Frontal cortex (tissue), 4 donors: ENCODE data around the gene HBA1. TPM values are rescaled to one million over a fixed set of nuclear protein-coding genes. Genes with fewer than 3 reads are reported as not detected.
"Not testable (repeated sequence)": the region's sequence is repeated elsewhere in the genome, so short reads cannot be mapped to it uniquely, and the experiment has no call there.

Source experiments
- DNase-seq, 2 donors: peaks; one replicate each; pipeline ENCODE4 v3.0.0; 2012; ENCODE audit warnings: low spot score in 2 of 2
- FAIRE-seq: peaks from 2 replicates; lab custom pipeline; 2012; peaks lifted over from hg19 to GRCh38; lab: Jason Lieb, UNC
- total RNA-seq: library from RNA; depleted of rRNA; stranded (reverse); fragments of >200 nt; gene quantifications from one replicate; pipeline ENCODE4 v1.2.3, GENCODE V29; 2014
- donor health status: control.
- donor health status: control.
- donor health status: control.

Gene HBA1
- total RNA-seq, 1 donor from 2014 or later, result 371 TPM

GRCh38 chr16:155031-155398, 21.5 kb upstream of the HBA1 start:
- FAIRE-seq (no peak), DNase-seq (no peak)

- no peak for DNase-seq
- no peak for FAIRE-seq
Observed at GRCh38 chr16:159136-159849, 17.2 kb upstream of the HBA1 start.

GRCh38 chr16:160242-160641, 16.2 kb upstream of the HBA1 start:
- FAIRE-seq, DNase-seq: not testable (repeated sequence)

DNA sequence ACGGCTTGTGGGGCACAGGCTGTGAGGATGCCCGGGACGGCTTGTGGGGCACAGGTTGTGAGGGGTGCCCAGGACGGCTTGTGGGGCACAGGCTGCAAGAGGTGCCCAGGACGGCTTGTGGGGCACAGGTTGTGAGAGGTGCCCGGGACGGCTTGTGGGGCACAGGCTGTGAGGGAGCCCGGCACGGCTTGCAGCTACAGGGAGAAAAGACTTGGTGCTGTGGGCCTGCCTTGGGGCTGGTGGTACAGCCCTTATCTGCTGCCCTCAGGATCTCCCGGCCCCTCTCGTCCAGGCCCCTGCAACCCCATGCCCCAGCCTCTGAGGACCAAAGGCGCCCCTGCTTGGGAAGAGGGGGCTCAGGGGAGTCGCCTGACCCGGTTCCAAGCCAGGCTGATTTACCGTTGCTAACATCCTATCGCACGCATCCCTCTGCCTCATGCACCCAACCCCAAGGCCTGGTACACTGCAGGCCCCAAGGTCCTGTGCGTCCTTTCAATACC, 15.7 kb upstream of the HBA1 start:
- FAIRE-seq, result no peak
- no peak for DNase-seq

DNA sequence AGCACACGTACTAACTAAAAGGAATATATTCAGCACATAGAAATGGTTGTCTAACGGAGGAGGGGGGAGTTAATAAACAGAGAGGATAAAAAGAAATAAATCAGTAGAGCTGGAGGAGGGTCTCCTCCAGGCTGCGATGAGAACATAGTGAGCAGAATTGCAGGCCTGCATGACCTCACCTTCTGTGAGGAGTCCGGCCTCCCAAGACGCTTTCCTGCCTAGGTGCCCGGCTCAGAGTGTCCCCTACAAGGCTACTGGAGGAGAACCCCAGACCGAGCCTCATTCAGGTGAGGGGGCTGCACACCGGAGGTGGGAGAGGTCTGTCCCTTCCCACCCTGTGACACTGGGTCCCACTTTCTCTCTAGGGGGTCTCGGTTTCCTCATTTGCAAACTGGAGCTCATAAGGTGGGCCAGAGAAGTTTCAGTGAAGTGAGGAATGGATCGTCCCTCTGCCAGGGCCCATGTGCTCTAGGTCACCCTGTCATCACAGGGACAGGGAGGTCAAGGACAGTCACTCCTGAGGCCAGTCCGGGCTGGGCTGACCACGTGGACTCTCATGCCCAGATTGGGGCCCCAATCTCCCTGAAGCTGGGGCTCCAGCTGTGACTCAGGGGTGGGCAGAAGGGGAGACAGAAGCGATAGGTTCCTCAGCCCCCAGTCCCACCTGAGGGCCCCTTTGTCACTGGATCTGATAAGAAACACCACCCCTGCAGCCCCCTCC, 14.0 kb upstream of the HBA1 start:
- no peak for FAIRE-seq
- DNase-seq, result no peak

GRCh38 chr16:163139-163538, 13.3 kb upstream of the HBA1 start:
- FAIRE-seq, DNase-seq: not testable (repeated sequence)

GRCh38 chr16:163696-164095, 12.8 kb upstream of the HBA1 start:
- DNase-seq, FAIRE-seq: not testable (repeated sequence)

DNA sequence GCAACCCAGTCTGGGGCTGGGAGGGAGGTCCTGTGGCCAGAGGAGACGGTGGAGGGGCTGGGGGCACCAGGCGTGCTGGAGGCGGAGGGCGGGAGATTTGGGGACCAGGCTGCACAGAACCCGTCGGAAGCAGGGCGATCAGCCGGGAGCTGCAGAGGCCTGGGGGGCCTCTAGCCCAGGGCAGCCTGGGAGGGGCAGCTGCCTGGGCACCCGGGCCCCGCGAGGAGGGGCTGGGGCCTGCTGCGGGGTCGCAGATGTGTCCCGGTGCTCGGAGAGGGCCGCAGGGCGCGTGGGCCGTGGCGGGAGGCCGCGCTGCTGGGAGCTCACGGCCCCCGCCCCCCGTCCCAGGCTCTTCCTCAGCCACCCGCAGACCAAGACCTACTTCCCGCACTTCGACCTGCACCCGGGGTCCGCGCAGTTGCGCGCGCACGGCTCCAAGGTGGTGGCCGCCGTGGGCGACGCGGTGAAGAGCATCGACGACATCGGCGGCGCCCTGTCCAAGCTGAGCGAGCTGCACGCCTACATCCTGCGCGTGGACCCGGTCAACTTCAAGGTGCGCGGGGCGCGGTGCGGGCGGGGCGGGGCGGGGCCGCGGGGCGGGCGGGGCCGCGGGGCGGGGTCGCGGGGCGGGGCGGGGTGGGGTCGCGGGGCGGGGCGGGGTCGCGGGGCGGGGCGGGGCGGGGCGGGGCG, 12.2 kb upstream of the HBA1 start:
- FAIRE-seq, DNase-seq: not testable (repeated sequence)

GRCh38 chr16:164827-165538, 11.5 kb upstream of the HBA1 start:
- no peak for DNase-seq
- no peak for FAIRE-seq

DNA sequence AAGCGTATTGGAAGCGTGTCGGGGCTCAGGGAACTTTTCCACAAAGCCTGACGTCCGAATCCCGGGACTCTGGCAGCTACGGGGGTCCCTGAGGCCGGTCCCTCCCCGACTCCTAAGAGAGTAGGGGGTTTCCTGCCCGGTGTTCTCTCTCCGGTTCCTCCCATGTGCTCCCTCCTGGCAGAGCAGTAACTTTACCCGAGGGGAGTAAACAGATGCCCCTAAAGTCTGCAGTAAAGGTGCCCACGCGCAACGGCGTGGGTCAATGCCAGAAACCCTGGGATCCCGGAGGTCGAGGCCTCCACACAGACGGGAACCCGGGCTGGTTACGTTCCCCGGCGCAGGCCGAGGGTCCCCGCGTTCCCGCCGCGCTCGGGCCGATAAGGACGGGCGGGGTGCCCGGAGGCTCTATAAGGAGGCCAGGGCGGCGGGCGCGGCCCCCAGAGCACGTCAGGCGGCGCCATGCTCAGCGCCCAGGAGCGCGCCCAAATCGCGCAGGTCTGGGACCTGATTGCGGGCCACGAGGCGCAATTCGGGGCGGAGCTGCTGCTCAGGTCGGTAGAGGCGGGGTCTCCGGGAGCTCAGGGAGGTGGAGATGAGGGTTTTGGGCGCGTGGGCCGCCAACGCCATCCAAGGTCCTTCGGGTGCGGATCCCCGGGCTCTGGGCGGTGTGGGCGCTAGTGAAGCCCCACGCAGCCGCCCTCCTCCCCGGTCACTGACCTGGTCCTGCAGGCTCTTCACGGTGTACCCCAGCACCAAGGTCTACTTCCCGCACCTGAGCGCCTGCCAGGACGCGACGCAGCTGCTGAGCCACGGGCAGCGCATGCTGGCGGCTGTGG, 10.7 kb upstream of the HBA1 start, which contains the start of gene HBM:
Gene HBM, plus strand, starts transcription at position 440 of the 836 bp plus-strand sequence. Its CDS starts 20 bp downstream, at position 460.
- FAIRE-seq (no peak), DNase-seq (peak in 1 of 2 donors; percentile 62)

DNA sequence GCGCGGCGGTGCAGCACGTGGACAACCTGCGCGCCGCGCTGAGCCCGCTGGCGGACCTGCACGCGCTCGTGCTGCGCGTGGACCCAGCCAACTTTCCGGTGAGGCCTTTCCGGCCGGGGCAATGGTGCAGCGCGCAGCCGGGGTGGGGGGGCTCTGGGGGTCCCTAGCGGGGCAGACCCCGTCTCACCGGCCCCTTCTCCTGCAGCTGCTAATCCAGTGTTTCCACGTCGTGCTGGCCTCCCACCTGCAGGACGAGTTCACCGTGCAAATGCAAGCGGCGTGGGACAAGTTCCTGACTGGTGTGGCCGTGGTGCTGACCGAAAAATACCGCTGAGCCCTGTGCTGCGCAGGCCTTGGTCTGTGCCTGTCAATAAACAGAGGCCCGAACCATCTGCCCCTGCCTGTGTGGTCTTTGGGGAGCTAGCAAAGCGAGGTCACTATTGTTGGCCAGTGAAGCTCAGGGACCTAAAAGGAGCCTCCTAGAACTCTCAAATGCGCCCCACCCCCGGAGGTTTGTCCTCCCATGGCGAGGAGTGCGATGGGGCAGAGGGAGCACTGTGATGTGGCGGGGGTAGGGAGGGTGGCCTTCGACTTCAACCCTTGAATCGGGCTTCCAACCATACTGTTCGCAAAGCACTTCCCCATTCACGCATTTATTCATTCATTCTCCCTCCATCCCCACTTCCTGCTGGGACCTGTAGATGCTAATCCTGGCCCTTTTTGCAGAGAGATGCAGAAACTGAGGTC, 9.9 kb upstream of the HBA1 start:
- no peak for FAIRE-seq
- DNase-seq, result no peak

GRCh38 chr16:167122-167690, 9.3 kb upstream of the HBA1 start:
- FAIRE-seq, result no peak
- no peak for DNase-seq

GRCh38 chr16:168424-168823, 8.1 kb upstream of the HBA1 start:
- no peak for DNase-seq
- FAIRE-seq, result no peak

DNA sequence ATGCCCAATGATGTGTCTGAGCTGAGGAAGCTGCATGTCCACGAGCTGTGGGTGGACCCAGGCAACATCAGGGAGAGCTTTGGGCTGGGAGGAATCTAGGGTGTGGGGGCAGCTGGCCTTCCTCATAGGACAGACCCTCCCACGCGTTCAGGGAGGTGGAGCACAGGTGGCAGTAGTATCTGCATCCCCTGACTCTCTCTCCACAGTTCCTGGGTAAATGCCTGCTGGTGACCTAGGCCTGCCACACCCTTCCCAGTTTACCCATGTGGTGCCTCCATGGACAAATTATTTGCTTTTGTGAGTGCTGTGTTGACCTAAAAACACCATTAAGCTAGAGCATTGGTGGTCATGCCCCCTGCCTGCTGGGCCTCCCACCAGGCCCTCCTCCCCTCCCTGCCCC, 7.5 kb upstream of the HBA1 start:
- FAIRE-seq (no peak), DNase-seq (no peak)

- not testable (repeated sequence) for FAIRE-seq
Observed at GRCh38 chr16:170088-170507, 6.4 kb upstream of the HBA1 start.

GRCh38 chr16:170788-171187, 5.7 kb upstream of the HBA1 start:
- no peak for DNase-seq
- no peak for FAIRE-seq

More at GRCh38 chr16:170088-170507, 6.4 kb upstream of the HBA1 start:
- DNase-seq, result not testable (repeated sequence)

GRCh38 chr16:172374-172941, 4.0 kb upstream of the HBA1 start, which contains the start of gene HBA2:
TSS of gene HBA2 (plus strand) at chr16:172876. CDS start at chr16:172913, 37 bp downstream.
- DNase-seq, FAIRE-seq: not testable (repeated sequence)
